ENCODE measurements around the gene DTX3.

DTX3 gene

GRCh38 chr12:57620936-57621496, 16.4 kb downstream of the DTX3 start:
- peak; percentile 27 for DNase-seq

- peak; percentile 68 for DNase-seq
Measured at GRCh38 chr12:57621497-57622292, 17.1 kb downstream of the DTX3 start.

DNA sequence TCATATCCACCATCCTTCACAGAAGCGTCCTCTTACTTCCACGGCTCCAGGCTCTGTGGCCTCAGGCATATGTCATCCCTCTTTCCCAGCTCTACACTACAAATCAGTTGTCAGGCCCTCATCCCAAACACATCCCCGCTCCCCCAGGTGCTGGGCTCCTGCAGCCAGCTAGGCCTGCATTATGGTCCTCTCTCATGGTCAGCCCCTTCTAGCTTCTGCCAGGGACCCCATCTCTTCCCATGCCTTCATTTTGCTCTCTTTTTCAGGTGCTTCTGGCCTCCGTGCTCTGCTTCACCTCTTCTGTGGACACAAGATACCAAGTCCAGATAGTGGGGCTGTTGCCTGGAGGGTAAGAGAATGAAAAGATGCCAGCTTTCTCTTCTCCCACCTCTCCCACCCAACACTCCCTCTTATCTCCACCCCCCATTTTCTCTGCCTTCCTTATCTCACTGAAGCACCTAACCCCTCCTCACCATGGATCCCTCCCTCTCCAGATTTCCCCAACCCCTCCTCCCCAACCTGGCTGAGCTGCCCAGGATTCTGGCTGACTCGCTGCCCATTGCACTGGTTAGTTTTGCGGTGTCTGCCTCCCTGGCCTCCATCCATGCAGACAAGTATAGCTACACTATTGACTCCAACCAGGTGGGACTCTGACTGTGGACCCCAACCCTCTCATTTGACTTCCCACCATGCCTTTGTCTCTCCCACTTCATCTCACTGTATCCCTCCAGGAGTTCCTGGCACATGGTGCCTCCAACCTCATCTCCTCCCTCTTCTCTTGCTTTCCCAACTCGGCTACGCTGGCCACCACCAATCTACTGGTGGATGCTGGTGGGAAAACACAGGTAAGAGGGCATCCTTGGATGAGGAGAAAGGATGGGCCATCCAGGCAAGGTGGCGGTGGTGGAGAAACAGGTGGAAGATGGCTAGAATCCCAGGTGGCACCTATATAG, 17.9 kb downstream of the DTX3 start:
- DNase-seq: no peak

GRCh38 chr12:57623385-57623784, 18.8 kb downstream of the DTX3 start:
- DNase-seq: no peak

- no peak for DNase-seq
Measured at GRCh38 chr12:57623811-57624390, 19.3 kb downstream of the DTX3 start.

GRCh38 chr12:57624441-57625220, 20.0 kb downstream of the DTX3 start:
- DNase-seq: no peak

DNA sequence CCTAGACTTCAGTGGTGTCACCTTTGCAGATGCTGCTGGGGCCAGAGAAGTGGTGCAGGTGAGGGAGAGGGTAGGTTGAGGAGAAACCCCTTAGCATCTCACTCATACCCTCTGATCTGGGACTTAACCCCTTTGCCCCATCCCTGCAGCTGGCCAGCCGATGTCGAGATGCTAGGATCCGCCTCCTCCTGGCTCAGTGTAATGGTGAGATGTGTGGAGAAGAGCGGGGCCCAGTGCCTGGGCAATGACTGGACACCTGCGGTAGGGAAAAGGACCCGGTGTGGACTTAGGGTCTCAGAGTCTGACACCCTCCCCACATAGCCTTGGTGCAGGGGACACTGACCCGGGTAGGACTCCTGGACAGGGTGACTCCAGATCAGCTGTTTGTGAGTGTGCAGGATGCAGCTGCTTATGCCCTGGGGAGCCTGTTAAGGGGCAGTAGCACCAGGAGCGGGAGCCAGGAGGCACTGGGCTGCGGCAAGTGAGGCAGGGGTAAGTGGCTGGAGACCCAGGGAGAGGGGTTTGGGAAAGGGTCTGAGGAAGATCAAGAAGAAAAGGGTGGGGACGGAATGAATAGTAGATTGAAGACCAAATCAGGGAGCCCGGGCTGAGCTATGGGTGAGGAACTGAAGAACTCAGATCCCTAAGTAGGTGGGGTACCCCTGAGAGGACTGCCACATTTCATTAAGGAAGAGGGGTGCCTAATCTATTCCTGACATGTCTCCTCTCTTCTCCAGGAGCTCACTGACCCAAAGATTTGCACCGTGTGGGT, 20.8 kb downstream of the DTX3 start:
- DNase-seq: no peak

- no peak for DNase-seq
Measured at GRCh38 chr12:57626111-57626920, 21.7 kb downstream of the DTX3 start.

DNA sequence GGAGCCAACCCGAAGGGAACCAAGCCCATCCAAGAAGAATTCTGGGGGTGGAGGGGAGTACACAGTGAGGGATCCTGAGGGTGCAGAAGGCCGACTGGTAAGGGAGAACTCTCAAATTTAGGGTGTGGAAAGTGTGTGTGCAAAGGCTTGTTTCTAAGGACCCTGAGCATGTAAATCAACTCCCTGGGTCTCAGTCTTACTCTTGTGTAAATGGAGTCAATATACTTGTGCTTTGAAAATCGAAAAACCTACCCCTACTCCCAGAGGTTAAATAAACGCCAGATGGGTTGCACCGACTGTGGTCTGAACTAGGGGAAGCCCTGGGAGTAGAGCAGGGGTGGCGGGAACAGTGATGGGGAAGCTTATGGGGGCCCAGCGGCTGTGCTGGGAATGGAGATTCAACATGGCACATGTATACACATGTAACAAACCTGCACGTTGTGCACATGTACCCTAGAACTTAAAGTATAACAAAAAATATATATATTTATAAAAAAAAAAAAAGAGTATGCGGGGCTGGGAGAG, 22.4 kb downstream of the DTX3 start:
- no peak for DNase-seq

DNA sequence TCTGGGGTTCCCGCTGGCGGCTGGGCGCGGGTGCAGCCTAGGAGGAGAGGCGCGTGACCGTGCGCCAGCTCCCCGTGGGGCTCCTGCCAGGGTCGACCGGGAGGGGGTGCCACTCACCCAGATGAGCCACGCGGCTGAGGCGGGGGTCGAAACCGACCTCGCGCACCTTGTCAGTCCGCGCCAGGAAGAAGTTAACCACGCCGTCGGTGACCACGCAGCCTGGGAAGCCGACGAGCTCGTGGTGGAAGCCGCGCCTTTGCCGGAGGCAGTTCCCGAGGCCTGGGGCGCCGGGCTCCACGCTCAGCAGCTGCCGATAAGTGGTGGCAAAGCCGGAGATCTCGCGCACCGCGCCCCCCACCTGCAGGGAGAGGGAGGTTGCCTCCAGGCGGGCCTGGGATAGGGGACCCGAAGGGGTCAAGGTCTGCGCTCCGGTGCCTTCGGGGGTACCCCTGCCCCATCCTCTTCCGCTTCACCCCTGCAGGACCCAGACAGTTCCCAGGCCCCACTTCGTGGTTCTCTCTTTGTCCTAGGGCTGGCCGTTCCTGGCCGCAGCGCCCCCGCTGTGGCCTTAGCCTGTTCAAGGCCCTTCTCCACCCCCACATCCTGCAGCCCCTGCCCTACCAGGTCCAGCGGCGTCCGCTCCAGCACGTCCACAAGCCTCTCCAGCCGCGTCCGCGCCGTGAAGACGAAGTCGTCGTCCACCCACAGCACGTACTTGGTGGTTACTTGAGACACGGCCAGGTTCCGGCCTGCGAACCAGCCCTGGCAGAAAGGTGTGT, 23.1 kb downstream of the DTX3 start:
- DNase-seq: peak; percentile 26

DNA sequence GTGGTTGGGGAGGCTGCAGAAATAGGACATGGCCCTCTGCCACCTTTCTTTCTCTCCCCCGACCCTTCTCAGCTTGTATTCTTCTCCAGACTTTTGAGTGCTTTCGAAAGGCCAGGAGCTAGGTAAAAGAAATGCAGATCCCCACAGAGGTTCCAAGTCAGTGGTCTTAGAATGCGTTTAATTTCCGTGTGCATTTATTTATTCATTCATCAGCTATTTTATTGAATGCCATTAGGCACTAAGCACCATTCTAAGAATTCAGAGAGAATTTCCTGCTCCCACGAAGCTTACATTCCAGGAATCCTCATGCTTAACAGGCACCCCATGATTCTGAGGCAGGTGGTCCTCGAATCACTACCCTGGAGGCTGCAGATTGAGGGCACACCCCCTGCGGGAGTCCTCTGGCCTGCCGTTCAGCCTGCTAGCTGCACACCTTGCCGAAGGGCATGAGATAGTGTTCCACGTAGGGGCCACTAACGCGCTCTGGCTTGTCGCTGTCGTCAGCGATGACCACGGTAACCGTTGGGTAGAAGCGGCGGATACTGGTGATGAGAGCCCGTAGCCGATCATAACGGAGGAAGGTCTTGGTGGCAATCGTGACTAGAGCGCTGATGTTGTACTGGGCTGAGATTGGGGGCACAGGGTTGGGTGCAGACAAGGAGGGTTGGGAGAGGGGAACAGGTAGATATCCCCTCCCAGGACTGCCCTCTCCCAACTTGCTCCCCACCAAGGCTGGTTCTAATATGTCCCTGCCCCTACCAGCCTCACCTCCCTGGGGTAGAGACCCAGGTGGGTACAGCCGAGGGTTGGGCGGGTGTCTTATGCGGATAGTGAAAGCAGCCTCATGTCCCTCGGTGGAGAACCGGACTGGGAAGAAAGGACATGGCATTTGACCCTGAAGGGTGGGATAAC, 23.9 kb downstream of the DTX3 start:
- DNase-seq: no peak

DNA sequence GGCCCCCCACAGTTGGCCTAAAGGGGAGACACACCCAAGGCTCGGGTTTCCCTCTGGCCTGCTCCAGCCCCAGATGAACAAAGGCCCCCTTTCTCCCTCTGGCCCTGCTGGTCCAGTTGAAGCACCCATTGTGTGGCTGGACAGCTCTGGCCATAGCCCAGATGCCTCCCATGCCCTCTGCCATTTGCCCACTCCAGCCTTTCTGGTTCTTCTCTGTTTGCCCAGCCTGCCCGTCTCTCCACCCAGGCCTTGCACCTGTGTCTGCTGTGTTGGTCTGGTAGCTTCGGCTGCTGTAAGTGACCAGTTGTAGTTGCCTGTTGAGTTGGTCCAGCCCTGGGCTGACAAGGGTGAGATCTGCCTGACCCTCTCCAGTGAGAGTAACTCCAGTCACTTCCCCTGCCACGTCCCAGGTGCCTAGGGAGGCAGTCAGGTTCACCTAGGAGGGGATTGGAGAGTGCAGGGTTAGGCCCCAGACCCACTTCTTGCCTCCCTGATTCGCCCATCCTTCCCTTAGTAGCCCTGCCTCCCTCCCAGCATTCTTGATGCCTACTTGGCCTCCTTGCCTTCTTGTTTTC, 25.4 kb downstream of the DTX3 start:
- no peak for DNase-seq

DNA sequence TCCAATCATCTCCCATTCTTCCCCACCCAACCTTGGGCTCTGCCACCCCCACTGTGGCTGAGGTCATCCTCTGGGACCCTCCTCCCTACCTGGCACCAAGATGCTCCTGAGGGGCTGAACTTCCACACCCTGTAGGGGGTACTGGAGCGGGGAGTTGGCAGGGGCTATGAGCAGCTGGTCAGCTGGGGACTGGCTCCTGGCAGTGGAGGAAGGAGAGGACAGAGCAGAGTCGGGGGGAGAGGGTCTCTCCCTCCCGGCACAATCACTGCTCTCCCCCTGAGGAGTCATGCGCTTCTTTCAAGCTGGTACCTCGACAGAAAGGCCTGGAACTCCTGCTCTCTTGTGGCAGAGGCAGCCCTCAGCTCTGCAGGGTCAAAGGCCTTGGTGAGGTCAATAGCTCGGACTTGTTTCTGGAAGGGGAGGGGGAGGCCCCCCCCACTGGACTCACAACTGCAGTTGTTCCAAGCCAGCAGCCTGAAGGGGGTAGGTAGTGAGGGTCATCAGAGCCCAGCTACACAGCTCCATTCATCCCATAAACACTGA, 26.3 kb downstream of the DTX3 start:
- no peak for DNase-seq

DNA sequence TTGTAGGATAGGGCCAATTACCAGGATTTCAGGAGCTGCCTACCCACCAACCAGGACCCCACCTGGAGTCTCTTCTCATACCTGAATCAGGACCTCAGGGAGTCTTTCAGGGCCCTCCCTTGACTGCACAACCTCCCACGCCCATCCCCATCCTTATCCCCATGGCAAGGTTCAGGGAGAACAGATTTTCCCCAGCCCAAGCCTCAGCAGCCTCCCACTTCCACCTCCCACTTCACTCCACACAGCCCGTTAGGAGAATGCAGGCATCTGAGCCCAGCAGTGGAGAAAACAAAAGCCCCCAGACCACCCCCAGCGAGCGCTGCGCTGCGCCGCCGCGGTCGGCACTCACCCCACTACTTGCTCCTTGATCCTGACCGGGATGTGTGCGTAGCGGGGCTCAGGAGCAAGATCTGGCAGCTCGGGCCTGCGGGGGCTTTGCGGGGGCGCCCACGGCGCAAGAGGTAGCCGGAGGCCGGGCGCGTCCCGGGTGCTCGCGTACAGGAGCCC, 27.0 kb downstream of the DTX3 start:
- DNase-seq: no peak

- DNase-seq: peak; percentile 32
Measured at GRCh38 chr12:57632073-57632957, 27.7 kb downstream of the DTX3 start.
